Regular cardiac myocyte (primary cell): ENCODE results near the gene CSTB. TPM values are rescaled to one million over a fixed set of nuclear protein-coding genes. Genes with fewer than 3 reads are reported as not detected.

Experiments used
- total RNA-seq: library from RNA; depleted of rRNA; stranded (reverse); fragments of >200 nt; gene quantifications from 2 replicates; pipeline ENCODE4 v1.2.3, GENCODE V29; 2014

CSTB gene
- total RNA-seq = 5.4 and 5.9 TPM in 2 replicates

GRCh38 chr21:43775795-43776430 lies at the start of gene CSTB:
Gene CSTB, minus strand, starts transcription at chr21:43776308. Its CDS starts 39 bp downstream, at chr21:43776269.

GRCh38 chr21:43789276-43790009 lies 13.3 kb upstream of the CSTB start, which contains the start of gene RRP1:
Gene RRP1, plus strand, starts transcription at chr21:43789577. Its CDS starts 53 bp downstream, at chr21:43789630.

Other genes starting within 250 kb of the CSTB start
- 0.96 and 2.5 TPM in 2 replicates for gene HSF2BP, start 116.8 kb downstream of the CSTB start, total RNA-seq
- 18.0 and 32.4 TPM in 2 replicates for gene RRP1B, start 116.7 kb downstream of the CSTB start, total RNA-seq
- 63.4 and 200 TPM in 2 replicates for gene PDXK, start 57.2 kb downstream of the CSTB start, total RNA-seq
- 13.8 and 24.0 TPM in 2 replicates for gene RRP1, start 13.3 kb upstream of the CSTB start, total RNA-seq
- 33.5 and 35.9 TPM in 2 replicates for gene AGPAT3, start 88.9 kb upstream of the CSTB start, total RNA-seq
- gene TRAPPC10, start 236.0 kb upstream of the CSTB start, total RNA-seq = 18.0 and 21.9 TPM in 2 replicates